CD4-positive, alpha-beta T cell treated with Interleukin-1 beta for 1 hour (primary cell): ENCODE measurements around the gene SNTG2.

Experiments used
- DNase-seq, 2 donors: peaks; one replicate each; pipeline ENCODE4 v3.0.0-alpha.2; 2020 to 2022

Gene SNTG2

DNA sequence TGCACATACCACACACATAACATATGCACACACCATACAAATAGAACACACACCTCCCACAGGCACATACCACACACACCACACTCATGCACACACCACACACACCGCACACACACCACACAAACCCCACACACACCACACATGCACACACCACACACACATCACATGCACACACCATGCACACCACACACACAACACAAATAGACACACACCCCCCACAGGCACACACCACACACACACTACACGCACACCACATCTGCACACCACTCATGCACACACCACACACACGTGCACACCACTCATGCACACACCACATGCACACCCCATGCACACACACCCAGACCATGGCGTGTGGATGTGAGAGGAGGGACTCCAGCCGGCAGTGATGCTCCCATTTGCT lies 300.9 kb downstream of the SNTG2 start:
- DNase-seq = no peak

DNA sequence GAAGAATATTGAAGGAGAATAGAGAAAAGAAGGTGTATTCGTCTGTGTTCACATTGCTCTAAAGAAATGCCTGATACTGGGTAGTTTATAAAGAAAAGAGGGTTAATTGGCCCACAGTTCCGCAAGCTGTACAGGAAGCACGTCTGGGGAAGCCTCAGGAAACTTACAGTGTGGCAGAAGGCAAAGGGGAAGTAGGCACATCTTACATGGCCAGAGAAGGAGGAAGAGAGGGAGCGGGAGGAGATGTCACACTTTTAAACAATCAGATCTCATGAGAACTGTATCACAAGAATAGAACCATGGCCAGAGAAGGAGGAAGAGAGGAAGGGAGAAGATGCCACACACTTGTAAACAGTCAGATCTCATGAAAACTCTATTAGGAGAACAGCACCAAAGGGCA lies 303.0 kb downstream of the SNTG2 start:
- DNase-seq = no peak

DNA sequence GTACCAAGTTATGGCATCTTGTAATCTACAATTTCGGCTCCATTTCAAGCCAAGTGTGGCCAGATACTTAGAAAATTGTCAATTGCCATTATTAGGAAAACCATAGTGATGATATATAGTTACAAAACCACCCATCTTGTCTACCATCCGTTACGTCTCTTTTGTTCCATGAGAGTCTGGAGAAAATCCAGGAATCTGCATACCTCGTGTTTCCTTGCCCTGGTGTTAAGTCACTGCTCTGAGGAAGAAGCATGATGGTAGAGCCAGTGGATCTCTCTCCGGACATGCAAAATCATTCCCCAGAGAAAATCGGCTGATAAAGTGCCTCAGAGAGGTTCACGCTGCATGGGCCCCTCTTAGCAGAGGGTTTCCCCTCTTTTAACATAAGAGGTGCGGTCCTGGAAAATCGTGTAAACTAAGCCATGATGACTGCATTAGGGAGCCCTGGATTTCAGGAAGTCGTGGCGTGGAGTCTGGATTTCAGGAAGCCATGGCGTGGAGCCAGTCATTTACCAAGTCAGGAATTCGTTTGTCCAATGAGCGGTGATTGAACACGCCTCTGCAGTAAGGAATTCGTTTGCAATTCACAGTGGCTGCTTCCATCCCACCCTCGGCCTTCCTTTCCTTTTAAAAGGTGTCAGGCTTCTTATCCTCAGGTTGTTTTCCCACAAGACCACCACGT lies 304.2 kb downstream of the SNTG2 start:
- DNase-seq = no peak

DNA sequence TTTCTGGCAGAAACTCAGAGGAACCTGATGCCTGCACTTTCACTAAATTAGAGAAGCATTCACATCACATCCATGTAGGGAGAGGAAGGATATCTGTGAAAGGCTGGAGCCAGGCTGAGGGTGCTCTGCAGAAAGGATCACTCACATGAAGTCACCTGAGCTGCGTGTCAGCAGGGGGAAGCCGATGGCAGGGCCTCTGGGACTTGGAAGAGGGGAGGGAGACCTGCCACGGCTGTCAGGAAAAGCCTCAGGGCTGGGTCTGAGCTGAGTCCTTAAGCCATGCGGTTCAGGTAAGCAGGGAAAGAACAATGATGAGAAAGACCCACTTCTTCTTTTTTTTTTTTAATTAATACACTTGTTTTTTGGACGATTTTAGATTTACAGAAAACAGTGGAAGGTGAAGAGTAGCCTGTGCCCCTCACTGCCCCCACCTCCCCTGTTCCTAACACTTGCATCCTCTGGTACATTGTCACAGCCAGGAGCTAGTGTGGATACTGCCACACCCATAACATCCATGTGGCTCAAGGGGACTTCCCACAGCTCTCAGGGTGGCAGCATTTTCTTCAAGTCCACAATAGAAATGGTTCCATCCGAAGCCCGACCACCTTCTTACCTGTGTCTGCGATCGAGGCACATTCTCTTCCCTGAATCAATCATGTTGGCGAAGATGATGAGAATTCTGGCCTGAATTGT lies 306.1 kb downstream of the SNTG2 start:
- no peak for DNase-seq

DNA sequence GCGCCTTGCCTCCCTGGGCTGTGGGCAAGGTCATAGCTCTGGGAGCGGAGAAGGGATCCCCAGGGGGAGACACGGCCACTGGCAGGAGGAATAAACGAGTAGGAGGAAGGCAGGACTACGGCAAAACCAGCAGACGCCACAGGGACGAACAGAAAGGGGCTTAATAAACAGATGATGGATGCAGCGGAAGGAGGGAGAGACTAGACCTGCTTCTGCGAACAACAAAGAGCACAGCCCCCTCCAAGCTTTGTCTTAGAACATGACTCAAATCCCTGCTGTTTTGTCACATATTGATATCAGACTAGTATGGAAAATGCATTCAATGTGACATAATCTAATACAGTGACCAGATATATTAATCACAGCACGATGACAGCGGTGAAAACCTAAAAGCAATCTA lies 306.7 kb downstream of the SNTG2 start:
- no peak for DNase-seq

DNA sequence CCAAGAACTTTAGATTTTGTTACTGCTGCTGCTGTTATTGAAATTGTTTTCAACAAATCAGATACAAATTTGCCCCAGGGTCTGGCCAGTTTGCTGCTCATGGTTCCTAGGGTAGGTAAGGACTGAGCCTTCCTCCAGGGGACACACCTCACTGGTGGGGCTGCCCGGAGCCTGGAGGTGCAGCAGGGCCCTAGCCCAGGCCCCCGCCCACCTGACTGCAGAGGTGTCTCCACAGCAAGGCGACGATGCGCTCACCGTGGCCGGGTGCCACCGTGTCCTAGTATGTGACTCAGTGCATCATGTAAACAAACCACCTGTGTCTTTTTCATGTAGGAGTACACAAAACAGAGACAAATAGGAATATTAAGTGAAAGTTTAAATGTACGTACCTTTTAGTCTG lies 309.1 kb downstream of the SNTG2 start:
- no peak for DNase-seq

DNA sequence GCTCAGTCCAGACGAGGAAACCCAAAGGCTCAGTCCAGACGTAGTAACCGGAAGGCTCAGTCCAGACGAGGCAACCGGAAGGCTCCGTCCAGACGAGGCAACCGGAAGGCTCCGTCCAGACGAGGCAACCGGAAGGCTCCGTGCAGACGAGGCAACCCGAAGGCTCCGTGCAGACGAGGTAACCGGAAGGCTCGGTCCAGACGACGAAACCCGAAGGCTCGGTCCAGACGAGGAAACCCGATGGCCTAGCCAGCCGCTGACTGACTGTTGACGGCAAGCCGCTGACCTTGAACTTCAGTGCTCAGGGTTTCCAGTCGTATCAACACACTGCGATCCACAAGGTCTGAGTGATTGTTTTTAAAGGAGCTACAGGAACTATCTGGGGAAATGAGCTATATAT lies 312.0 kb downstream of the SNTG2 start:
- DNase-seq = no peak

DNA sequence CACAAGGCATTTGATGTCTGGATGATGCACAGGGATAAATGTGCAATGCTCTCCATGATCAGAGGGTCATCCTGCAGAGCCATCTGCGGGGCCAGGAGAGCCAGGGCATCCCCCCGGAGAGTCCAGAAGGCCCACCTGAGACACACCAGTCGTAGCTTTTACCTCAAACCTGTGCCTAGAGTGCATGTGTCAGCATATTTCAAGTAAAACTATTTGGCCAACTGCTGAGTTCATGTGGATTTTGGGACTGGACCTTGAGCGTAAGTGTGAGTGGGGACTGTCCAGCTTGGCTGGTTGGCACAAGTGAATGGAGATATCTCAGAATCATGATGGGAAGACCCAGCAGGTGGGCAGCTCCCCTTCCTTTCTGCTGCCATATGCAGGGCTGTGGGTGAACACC lies 314.8 kb downstream of the SNTG2 start:
- DNase-seq = no peak

DNA sequence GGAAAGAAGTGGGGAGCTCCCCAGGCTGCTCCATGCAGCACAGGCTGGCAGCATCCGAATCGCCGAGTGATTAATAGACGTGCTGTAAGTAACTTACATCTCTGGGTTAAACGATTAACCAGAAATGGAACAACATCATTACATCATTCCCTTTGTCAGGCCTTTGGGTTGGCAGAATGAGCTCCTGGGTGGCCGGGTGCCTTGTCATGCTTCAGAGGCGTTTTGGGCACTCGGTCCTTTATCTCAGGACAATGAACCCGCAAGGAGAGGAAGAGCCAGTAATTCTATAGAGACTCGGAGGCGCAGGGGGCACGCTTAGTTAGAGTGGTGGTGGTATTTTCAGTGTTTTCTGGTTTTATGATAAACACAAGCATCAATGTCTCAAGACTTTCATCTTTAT lies 315.7 kb downstream of the SNTG2 start:
- DNase-seq = no peak

DNA sequence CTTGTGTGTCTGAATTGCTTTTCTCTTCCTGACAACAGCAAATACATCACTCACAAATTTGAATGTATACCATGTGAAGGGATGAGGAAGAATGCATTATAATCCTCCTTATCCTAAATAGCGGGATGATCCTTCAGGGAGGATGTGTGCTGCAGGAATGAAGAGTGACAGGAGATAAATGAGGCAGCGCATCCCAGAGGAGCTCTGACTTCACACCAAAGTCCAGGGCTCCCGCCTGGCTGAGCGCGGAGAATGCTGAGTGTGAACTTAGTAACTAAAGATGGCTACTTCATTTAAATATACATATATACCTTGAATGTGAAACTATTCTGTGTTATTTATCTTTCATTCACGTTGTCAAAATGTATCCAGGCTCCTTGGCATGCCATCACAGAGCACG lies 317.4 kb downstream of the SNTG2 start:
- no peak for DNase-seq

DNA sequence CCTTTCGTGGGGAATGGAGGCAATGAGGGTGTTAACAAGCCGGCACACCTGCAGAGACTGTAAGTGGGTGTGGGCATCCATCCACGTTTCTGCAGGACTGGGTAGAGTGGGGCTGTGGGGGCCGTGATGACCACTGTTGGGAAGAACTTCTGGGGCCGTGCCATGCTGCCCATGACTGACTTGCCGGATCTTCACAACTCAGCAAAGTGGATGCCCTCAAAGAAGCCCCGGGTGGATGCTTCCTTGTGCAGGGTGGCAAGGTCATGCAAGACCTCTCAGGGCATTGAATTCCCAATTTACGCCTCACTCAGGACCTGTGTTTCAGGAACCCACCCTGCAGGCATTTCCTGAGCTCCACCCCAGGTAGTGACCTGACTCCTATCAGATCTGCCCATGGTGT lies 319.2 kb downstream of the SNTG2 start:
- no peak for DNase-seq

DNA sequence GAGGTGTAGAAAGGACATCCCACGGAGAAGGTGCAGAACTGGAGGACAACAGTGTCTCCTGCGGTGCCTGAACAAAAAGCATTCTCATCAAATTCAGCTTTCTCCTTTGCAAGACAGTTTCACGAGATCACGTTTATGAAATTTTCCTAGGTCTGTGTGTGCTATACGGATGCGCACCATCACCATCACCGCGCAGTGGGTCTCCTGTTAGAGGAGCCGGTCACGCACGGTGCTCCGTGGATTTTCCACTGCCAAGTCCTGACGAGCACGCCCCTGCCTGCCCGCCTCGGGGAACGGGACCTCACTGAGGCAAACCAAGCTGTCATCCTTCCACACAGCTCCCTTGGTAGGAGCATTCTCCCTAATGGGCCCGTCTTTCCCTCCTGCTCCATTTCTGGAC lies 322.2 kb downstream of the SNTG2 start:
- no peak for DNase-seq

DNA sequence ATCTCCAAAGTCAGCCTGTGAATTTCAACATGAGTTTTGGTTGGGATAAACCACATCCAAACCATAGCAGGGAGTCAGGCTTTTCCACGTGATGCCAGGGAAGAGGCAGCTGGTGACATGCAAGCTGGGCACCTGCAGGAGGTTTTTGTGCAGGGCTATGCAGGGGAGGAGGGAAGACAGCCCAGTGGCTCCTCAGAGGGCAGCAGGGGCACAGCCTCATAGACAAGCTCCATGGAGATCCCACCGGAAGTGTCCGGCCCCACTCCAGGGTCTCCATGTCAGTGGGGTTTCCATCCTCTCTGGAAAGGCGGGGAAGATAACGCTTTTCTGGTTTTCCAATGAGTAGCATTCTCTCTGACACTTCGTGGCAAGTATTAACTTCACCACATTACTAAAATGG lies 327.0 kb downstream of the SNTG2 start:
- DNase-seq = no peak

DNA sequence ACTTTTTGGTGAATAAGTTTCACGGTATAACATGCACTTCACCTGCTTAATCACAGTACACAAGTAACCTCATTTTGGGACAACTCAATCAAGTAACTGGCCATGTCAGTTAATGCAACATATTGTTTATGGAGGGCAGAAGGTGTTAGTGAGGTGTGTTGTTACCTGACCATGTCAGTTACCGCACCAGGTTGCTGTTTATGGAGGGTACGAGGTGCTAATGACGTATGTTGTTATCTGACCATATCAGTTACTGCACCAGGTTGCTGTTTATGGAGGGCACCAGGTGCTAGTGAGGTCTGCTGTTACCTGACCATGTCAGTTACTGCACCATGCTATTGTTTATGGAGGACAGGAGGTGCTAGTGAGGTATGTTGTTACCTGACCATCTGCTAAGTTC lies 327.5 kb downstream of the SNTG2 start:
- no peak for DNase-seq

DNA sequence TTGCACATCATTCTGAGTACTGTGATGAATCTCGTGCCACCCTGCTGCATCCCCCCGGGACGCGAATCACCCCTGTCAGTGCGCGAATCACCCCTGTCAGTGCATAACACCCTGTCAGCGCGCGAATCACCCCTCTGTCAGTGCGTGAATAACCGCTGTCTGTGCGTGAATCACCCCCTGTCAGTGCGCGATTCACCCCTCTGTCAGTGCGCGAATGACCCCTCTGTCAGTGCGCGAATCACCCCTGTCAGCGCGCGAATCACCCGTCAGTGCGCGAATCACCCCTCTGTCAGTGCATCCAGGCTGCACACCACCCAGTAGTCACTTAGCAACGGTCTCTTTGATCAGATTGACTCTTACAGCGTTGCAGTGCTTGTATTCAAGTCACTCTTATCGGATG lies 328.2 kb downstream of the SNTG2 start:
- no peak for DNase-seq

DNA sequence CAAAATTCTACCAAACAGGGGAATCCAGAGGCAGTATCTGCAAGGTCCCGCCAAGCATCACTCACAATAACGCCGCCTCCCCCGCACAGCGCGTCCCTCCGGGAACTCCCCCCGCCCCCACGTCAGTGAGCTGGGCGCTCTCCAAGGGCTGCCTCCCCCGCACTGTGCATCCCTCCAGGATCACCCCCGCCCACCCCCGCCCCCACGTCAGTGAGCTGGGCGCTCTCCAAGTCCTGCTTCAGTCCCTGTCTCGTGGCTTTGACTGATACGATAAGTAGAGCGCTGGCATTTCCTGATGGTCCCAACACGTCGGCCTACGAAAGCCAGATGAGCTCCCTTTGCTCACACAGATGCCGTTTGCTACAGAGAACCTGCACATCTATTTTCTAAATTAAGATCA lies 331.9 kb downstream of the SNTG2 start:
- no peak for DNase-seq

DNA sequence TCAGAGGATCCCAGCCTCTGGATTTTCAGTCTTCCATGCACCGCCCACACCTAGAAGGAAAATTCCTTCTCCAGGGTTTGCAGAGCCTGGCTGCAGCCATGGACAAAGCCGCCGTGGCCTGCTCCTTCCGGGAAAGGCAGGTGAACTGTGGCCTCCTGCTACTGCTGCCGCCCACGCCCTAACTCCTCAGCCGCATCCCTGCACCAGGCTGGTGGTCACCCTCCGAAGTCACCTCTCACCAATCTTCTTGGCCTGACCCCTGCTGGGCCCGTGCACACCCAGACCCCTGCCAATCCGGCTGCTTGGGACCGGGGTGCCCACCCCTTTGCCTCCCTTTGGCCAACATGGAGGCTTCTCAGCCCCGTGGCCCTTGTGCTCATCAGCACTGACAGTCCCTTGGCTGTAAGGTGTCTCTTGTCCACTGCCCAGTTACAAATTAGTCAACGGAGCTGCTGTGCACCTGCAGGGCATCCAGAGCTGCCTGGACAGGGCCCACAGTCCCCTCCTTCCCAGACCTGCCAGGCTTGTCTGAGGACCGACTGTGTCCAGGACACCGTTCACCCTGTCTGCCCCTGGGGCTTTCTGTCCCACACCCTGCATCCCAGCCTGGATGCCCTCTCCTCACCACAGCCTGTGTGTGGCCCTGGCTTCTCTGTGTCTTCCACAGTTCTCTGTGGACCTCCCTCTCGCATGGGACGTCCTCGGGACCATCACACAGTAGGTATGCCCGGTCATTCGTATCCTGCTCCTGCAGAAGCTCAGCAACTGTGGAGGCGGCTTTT lies 332.6 kb downstream of the SNTG2 start:
- no peak for DNase-seq

DNA sequence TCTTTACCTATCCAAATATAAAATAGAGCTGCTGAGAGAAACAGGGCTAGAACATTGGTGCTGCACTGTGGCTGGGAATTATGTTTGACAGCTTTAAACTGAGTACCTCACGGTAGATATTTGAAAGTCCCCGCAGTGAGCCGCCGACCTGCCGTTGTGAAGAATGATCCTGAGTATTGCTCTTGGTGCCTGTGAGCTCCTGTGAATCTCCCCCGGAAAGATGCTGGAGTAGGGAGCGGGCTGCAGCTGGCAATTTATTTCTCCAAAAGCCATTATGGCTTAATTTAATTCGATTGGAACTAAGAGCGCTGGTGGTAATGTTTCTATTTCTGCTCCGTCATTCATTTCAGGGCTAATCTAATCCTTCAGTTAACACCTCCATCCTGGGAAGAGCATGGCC lies 333.2 kb downstream of the SNTG2 start:
- no peak for DNase-seq

DNA sequence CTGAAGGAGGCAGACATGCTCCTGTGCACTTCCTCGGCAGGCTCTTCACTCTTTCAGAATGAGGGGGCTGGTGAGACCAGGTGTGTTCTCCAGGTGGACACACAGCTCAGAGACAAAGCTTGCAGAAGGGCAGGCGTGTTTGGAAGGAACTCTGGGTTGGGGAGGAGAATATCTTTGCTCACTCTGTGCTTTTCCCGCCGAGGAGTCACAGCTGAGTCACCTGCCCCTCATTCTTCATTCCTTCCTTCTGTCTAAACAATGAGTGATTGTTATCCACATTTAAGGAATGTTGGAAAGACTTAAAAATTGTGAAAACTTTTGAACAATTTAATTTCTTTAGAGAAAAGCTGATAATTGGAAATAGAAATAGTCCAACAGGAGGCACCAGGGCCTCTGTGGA lies 336.3 kb downstream of the SNTG2 start:
- DNase-seq = no peak

DNA sequence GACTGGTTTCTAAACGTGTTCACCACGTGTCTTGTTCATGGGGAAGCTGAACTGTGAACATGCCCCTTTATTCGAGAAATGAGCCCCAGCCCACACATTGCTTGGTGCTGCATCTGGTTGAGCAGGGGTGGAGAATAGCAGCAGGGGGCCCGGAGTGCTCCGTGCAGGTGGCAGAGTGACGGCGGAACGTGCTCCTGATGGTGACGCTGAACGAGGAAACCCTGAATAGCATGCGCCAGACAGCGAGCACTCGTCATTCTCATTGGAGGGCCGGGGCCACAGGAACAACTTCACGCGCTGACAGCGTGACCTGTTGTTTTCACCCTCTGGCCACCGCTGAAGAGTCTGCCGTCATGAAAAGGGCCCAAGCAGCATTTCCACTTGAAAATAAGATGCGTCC lies 336.8 kb downstream of the SNTG2 start:
- DNase-seq = no peak

DNA sequence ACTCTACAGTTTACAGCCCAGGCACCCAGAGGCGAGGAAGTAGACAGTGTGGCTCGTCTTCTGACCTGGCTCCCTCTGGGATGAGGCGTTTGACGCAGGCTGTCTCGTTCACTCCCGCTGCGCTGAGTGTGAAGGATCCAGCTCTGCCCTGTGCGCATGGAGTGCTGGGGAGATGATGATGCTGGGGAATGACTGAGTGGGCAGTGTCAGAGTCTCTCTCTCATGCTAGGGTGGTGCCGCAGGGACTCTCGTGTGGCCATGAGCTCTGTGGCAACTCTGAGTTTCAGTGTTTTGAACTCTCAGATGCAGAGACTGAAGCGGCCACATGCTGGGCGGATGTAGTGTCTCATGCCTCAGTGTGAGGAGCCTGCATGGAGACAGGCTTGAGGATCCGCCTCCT lies 344.3 kb downstream of the SNTG2 start:
- no peak for DNase-seq

DNA sequence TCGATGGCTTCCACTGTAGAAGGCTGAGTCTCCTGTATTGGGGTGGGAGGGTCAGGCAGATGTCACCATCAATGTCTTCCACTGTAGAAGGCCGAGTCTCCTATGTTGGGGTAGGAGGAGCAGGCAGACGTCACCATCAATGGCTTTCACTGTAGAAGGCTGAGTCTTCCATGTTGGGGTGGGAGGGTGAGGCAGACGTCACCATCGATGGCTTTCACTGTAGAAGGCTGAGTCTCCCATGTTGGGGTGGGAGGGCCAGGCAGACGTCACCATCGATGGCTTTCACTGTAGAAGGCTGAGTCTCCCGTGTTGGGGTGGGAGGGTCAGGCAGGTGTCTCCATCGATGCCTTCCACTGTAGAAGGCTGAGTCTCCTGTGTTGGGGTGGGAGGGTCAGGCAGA lies 345.1 kb downstream of the SNTG2 start:
- no peak for DNase-seq

DNA sequence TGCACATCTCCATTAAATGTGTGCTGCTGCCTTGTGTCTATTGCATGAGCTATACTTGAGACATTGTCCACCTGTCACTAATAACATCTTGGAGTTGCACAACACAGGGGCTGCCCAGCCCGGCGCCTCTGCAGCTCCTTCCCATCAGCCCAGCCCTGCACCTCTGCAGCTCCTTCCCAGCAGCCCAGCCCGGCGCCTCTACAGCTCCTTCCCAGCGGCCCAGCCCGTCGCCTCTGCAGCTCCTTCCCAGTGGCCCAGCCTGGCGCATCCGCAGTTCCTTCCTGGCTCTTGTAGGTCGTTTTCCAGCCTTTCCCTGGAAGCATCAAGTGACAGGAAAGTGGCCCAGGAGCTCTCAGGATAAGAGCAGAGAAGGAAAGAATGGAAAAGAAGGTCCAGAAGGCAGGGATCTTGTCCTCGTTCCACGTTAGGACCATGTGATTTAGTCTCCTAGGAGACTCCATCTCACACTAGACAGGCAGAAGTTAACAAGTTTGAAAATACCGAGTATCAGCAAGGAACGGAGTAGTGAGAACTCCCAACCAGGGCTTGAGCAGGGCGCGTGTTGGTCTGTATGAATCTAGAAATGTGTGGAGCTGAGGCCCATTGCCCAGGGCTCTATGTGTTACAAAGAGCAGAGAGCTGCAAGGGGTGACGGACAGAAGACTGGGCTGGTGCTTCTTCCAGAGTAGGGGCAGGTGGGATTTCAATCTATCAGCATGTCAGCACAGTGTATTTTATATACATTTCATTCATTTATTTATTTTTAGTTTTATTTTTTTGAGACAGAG lies 346.9 kb downstream of the SNTG2 start:
- DNase-seq = no peak

DNA sequence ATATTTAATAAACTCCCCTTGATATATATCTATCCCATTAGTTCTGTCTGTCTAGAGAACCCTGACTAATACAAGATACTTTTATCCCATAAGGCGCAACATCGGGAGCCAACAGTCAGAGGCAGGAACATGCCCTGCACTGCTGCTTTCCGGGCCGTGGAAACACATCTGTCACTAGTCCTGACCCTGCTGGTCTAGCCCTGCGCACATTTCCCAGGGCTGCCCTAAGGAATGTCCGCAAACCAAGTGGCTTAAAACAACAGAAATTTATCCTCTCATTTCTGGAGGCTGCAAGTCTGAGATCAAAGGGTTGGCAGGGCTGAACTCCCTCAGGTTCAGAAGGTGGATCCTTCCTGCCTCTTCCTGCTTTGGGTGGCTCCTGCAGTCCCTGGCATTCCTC lies 348.4 kb downstream of the SNTG2 start:
- no peak for DNase-seq
